H1 (cell line): ENCODE results near the gene ZFYVE1. TPM values are rescaled to one million over a fixed set of nuclear protein-coding genes. Genes with fewer than 3 reads are reported as not detected.

Source experiments
- BCL11A ChIP-seq, 2 experiments: IDR thresholded peaks; one replicate each; pipeline ENCODE4 v1.6.1; 2011; ENCODE audit warnings: low read depth in 2 of 2, low read length in 2 of 2, mild to moderate bottlenecking in 2 of 2
- CREB1 ChIP-seq: IDR thresholded peaks from 2 replicates; pipeline ENCODE4 v1.6.1; 2012; ENCODE audit warnings: inconsistent platforms
- SIRT6 ChIP-seq: IDR thresholded peaks from one replicate; pipeline ENCODE4 v1.7.1; 2012; ENCODE audit warnings: low read length, inconsistent platforms
- polyA plus RNA-seq, 7 experiments: library from polyadenylated mRNA; depleted of rRNA in 3 of 7; stranded (reverse) in 5 of 7; unstranded in 2 of 7; fragments of >200 nt in 5 of 7; fragments of 200-250 nt in 2 of 7; gene quantifications; 1 replicate in 5 of 7; 2 replicates in 1 of 7; 4 replicates in 1 of 7; pipeline versions ENCODE4 v1.2.1 to v1.2.3, GENCODE V29; 2011 to 2013; ENCODE audit warnings: missing spikeins in 2 of 7, mixed read lengths in 2 of 7
- total RNA-seq: library from RNA; stranded (reverse); fragmentation: NEBNext Ultra II Directional; extraction: Animal tissue kit (Norgen Biotek cat#: 25700); gene quantifications from 2 replicates; pipeline ENCODE4 v1.2.1, GENCODE V29; 2021

Gene ZFYVE1
- total and polyA plus RNA-seq, 2 of the 8 experiments (the other 6 are each of a cell fraction or from before 2014, with no cell fraction given) = 9.8 to 12.5 TPM

- no peak for TF ChIP-seq BCL11A (IDR thresholded peaks at IDR 0.05; ENCODE audit: low read depth in 2 of 2, low read length in 2 of 2)
- no peak for TF ChIP-seq CREB1
- TF ChIP-seq SIRT6 = no peak
Measured at GRCh38 chr14:73003681-73004080, 23.2 kb downstream of the ZFYVE1 start (continued).
